ENCODE data around the gene ZFHX3. TPM values are rescaled to one million over a fixed set of nuclear protein-coding genes. Genes with fewer than 3 reads are reported as not detected.
"Not testable (repeated sequence)": the region's sequence is repeated elsewhere in the genome, so short reads cannot be mapped to it uniquely, and the experiment has no call there.

ZFHX3 gene
- total RNA-seq, 3 donors from 2014 or later, result 13.8 to 36.0 (median 15.5) TPM

GRCh38 chr16:72991644-72992043 is 56.3 kb downstream of the ZFHX3 start:
- no peak overlapping the region for H3K4me3 ChIP-seq
- H3K9me3 ChIP-seq, result no peaks in the 10 kb centered on the region
- TF ChIP-seq, protein P1, sequence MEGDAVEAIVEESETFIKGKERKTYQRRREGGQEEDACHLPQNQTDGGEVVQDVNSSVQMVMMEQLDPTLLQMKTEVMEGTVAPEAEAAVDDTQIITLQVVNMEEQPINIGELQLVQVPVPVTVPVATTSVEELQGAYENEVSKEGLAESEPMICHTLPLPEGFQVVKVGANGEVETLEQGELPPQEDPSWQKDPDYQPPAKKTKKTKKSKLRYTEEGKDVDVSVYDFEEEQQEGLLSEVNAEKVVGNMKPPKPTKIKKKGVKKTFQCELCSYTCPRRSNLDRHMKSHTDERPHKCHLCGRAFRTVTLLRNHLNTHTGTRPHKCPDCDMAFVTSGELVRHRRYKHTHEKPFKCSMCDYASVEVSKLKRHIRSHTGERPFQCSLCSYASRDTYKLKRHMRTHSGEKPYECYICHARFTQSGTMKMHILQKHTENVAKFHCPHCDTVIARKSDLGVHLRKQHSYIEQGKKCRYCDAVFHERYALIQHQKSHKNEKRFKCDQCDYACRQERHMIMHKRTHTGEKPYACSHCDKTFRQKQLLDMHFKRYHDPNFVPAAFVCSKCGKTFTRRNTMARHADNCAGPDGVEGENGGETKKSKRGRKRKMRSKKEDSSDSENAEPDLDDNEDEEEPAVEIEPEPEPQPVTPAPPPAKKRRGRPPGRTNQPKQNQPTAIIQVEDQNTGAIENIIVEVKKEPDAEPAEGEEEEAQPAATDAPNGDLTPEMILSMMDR (IDR thresholded peaks at IDR 0.05), result no peak
- intact Hi-C loops (cut with DNase I, micrococcal nuclease), result no loop called here
- DNase-seq (no peak), ATAC-seq (no peak)
- H3K4me1 ChIP-seq (ENCODE audit: low read depth), result peaks cover 22% of the 10 kb centered on the region
- H3K36me3 ChIP-seq (ENCODE audit: low read depth), result no peaks in the 10 kb centered on the region

DNA sequence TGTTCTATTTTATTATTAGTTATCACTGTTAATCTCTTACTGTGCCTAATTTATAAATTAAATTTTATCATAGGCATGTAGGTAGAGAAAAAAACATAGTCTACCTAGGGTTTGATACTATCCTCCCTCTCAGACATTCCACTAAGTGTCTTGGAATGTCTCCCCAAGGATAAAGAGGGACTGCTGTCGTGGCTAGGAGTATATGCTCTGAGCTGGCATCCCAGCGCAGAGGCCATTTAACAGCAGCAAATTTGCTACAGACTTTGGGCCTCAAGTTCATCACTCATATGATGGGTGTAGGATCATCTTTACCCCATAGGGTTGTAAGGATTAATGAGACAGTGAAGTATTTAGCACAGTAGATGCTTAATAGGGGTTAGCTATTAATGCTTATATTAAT is 56.7 kb downstream of the ZFHX3 start:
- Histone ChIP-seq H3K36me3 (ENCODE audit: low read depth) (no peaks in the 10 kb centered on the region), H3K4me1 (ENCODE audit: low read depth) (peaks cover 18% of the 10 kb centered on the region), H3K4me3 (no peak overlapping the region), H3K9me3 (no peaks in the 10 kb centered on the region)
- ATAC-seq, result no peak
- TF ChIP-seq, protein P1 (IDR thresholded peaks at IDR 0.05), result no peak
- no peak for DNase-seq
- intact Hi-C loops (cut with DNase I, micrococcal nuclease), result no loop called here

- DNase-seq, result no peak
- TF ChIP-seq, protein P1 (IDR thresholded peaks at IDR 0.05), result no peak
- Histone ChIP-seq H3K4me1 (ENCODE audit: low read depth) (peaks cover 15% of the 10 kb centered on the region), H3K4me3 (no peak overlapping the region), H3K9me3 (no peaks in the 10 kb centered on the region), H3K36me3 (ENCODE audit: low read depth) (no peaks in the 10 kb centered on the region)
- ATAC-seq, result no peak
- intact Hi-C loops (cut with DNase I, micrococcal nuclease), result no loop called here
Observed at GRCh38 chr16:72990571-72990970, 57.4 kb downstream of the ZFHX3 start.

DNA sequence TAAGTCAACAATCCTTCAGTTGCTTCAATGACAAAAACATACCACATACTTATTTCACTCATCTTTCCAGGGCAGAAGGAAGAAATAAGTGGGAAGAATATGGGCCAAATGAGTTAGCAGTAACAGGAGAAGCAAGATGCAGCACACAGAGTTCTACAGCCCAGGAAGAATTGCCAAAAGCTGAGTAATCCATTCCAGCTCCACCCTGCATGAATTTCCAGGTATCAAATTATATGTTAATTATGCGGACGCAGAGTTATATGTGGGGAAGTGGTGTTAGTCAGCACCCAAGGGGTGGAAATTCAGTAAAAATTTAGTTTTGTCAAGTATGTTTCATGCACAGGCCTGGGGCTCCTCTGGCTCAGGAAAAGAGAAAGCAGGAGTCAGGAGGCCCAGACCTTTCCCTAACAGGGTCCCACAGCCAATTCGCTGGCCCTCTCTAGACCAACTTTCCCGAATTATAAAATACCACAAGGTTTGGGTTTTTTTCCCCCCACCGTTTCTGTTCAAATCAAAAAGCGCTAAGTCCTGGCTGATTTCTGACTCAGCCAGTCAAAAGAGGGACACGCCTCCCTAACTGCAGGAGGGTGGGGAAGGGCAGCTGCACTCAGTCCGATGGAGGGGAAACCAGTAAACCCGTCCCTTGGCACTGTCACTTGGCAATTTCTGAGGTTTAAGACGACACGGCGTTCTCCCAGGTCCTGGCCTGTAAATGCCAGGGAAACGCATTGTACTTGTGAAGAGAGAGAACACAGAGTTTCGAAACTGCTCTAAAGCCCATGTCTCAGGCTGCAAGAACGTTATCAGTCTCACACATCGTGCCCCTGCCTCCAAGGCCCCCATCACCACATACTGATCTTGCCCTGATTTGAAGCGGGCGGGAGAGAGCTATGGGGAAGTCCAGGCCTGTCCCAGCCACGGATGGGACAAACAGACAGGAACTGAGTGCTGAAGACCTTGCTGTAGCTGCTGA is 58.1 kb downstream of the ZFHX3 start:
- Histone ChIP-seq H3K4me1 (ENCODE audit: low read depth) (peaks cover 13% of the 10 kb centered on the region), H3K4me3 (no peak overlapping the region)

DNA sequence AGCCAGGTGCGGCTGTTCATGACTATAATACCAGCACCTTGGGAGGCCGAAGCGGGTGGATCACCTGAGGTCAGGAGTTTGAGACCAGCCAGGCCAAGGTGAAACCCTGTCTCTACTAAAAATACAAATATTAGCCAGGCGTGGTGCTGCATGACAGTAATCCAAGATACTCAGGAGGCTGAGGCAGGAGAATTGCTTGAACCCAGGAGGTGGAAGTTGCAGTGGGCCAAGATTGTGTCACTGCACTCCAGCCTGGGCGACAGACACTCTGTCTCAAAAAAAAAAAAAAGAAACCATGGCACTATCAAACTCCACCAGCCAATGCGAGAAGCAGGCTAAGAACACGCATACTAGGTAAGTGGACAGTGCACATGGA is 58.7 kb downstream of the ZFHX3 start:
- H3K36me3 ChIP-seq (ENCODE audit: low read depth); DNase-seq; intact Hi-C loops (cut with DNase I, micrococcal nuclease); ATAC-seq; H3K4me3 ChIP-seq; H3K9me3 ChIP-seq: not testable (repeated sequence)
- peaks cover 13% of the 10 kb centered on the region for H3K4me1 ChIP-seq (ENCODE audit: low read depth)

More for the DNA sequence above, 58.1 kb downstream of the ZFHX3 start:
- peak; percentile 87 for ATAC-seq
- H3K36me3 ChIP-seq (ENCODE audit: low read depth), result no peaks in the 10 kb centered on the region
- DNase-seq, result peak in 2 of 3 donors; percentile 49 to 71
- intact Hi-C loops (cut with DNase I, micrococcal nuclease), result no loop called here
- no peaks in the 10 kb centered on the region for H3K9me3 ChIP-seq
- TF ChIP-seq, protein P1 (IDR thresholded peaks at IDR 0.05), result no peak

- intact Hi-C loops (cut with DNase I, micrococcal nuclease), result no loop called here
- TF ChIP-seq, protein P1 (IDR thresholded peaks at IDR 0.05), result no peak
- H3K36me3 ChIP-seq (ENCODE audit: low read depth), result no peaks in the 10 kb centered on the region
- DNase-seq (no peak), ATAC-seq (no peak)
- no peaks in the 10 kb centered on the region for H3K9me3 ChIP-seq
- no peak overlapping the region for H3K4me3 ChIP-seq
- H3K4me1 ChIP-seq (ENCODE audit: low read depth), result peaks cover 13% of the 10 kb centered on the region
Observed at GRCh38 chr16:72988569-72988968, 59.4 kb downstream of the ZFHX3 start.

Measured in mucosa of descending colon (tissue), 3 donors.